DOHH2 (cell line): ENCODE data around the gene KRT24.
"Not testable (repeated sequence)": the region's sequence is repeated elsewhere in the genome, so short reads cannot be mapped to it uniquely, and the experiment has no call there.

Source experiments
- H3F3A ChIP-seq: fragments of 200-600 bp; sonication (generic), shearing (Covaris generic); 2 replicates; pipeline ENCODE4 v1.6.0; 2016; ENCODE audit warnings: antibody characterized with exemption, mild to moderate bottlenecking; ENCODE audit not compliant: control insufficient read depth, insufficient read depth
- H3K27ac ChIP-seq: fragments of 200-600 bp; sonication (generic); 2 replicates; pipeline ENCODE4 v1.5.1; 2014; ENCODE audit warnings: low read depth, mild to moderate bottlenecking, low read length, moderate library complexity
- H3K27me3 ChIP-seq: fragments of 200-600 bp; sonication (generic); 2 replicates; pipeline ENCODE4 v1.6.1; 2014; ENCODE audit warnings: mild to moderate bottlenecking, low read length, mixed read lengths; ENCODE audit not compliant: control insufficient read depth
- H3K36me3 ChIP-seq: fragments of 200-600 bp; sonication (generic); 2 replicates; pipeline ENCODE4 v1.6.1; 2014; ENCODE audit warnings: mild to moderate bottlenecking, low read length, moderate library complexity, mixed read lengths; ENCODE audit not compliant: control insufficient read depth
- H3K4me1 ChIP-seq: fragments of 200-600 bp; sonication (generic); 2 replicates; pipeline ENCODE4 v1.6.1; 2014; ENCODE audit warnings: mild to moderate bottlenecking, low read length, mixed read lengths; ENCODE audit not compliant: control insufficient read depth
- H3K4me2 ChIP-seq: fragments of 200-600 bp; sonication (generic); 2 replicates; pipeline ENCODE4 v1.6.0; 2014; ENCODE audit warnings: mild to moderate bottlenecking, low read length, moderate library complexity
- H3K4me3 ChIP-seq: fragments of 200-600 bp; sonication (generic); 2 replicates; pipeline ENCODE4 v1.5.1; 2014; ENCODE audit warnings: mild to moderate bottlenecking, low read length, mixed read lengths
- H3K79me2 ChIP-seq: fragments of 200-600 bp; sonication (generic); 2 replicates; pipeline ENCODE4 v1.6.1; 2014; ENCODE audit warnings: mild to moderate bottlenecking, low read length, mixed read lengths; ENCODE audit not compliant: control insufficient read depth
- H3K9me2 ChIP-seq: fragments of 200-600 bp; sonication (generic); replicated peaks from 2 replicates; pipeline ENCODE4 v1.6.1; 2014; ENCODE audit warnings: mild to moderate bottlenecking, low read length, mixed read lengths; ENCODE audit not compliant: control insufficient read depth
- H3K9me3 ChIP-seq: fragments of 200-600 bp; sonication (generic); 2 replicates; pipeline ENCODE4 v1.6.1; 2014; ENCODE audit warnings: antibody characterized with exemption, low read length, mixed read lengths; ENCODE audit not compliant: control insufficient read depth, insufficient read depth
- H4K20me1 ChIP-seq: fragments of 200-600 bp; sonication (generic); 2 replicates; pipeline ENCODE4 v1.6.0; 2014; ENCODE audit warnings: low read depth, mild to moderate bottlenecking, antibody characterized with exemption, low read length, moderate library complexity; ENCODE audit not compliant: control insufficient read depth, insufficient read depth
- CTCF ChIP-seq: fragments of 200-600 bp; sonication (generic); IDR thresholded peaks from one replicate; pipeline ENCODE4 v1.5.1; 2014; ENCODE audit warnings: antibody characterized with exemption, mild to moderate bottlenecking, low read depth, low read length; ENCODE audit not compliant: poor library complexity, severe bottlenecking
- EZH2phosphoT487 ChIP-seq: fragments of 200-600 bp; sonication (generic); IDR thresholded peaks from 2 replicates; pipeline ENCODE4 v1.6.1; 2017; ENCODE audit warnings: borderline replicate concordance, mild to moderate bottlenecking, antibody characterized with exemption, low read length, moderate library complexity, mixed read lengths

The KRT24 gene

DNA sequence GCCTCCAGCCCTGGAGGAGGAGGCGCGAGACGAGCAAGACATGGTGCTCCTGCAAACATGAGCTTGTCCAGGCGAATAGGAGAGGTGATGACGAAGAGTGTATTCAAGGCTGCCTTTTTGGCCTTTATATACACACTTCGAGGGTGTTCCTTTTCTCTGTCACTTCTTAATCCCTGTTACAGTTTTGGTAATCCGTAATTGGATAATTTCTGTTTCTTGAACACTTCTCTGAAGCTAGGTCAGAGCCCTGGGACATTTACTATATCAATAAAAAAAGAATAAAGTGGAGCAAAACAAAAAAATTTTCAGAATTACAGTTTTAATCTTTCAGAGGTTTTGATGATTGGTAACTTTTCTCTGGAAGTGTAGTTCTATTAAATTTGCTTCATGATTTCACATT lies at the start of gene KRT24:
Gene KRT24 (minus strand): TSS at position 101 of the 400 bp plus-strand sequence. CDS start 59 bp downstream, at position 42.
- Histone ChIP-seq H3K9me2 (no peaks in the 10 kb centered on the region), H3F3A (no peaks in the 10 kb centered on the region), H3K4me2 (no peak within 1 kb of the TSS), H3K4me1 (no peaks in the 10 kb centered on the region), H3K4me3 (no peak within 1 kb of the TSS), H3K27ac (no peak within 1 kb of the TSS), H3K36me3 (no peaks in the 10 kb centered on the region), H3K79me2 (no peaks in the 10 kb centered on the region), H3K9me3 (no peaks in the 10 kb centered on the region), H4K20me1 (no peaks in the 10 kb centered on the region), H3K27me3 (peaks cover 10% of the 10 kb centered on the region)
- TF ChIP-seq CTCF, result no peak
- no peak for TF ChIP-seq EZH2phosphoT487

DNA sequence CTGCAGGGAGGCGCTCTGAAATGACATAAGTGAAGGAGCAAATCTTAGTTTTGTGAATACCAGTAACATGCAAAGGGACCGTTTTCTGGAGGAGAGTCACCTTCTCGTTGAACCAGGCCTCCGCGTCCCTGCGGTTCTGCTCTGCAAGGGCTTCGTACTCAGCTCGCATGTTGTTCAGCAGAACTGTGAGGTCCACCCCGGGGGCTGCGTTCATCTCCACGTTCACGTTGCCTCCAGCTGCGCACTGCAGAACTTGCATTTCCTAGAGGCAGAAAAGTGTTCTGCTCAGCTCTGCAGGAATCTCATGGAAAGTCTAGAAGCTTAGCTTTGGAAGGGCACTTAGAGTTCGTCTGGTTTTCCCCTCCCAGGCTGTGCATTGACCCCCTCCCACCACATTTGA lies 47.5 kb upstream of the KRT24 start:
- peaks cover 5% of the 10 kb centered on the region; the same call in 1 of the 2 replicates for H3K9me3 ChIP-seq
- no peaks in the 10 kb centered on the region for H3K9me2 ChIP-seq
- no peaks in the 10 kb centered on the region for H3K79me2 ChIP-seq
- H3F3A ChIP-seq, result no peaks in the 10 kb centered on the region
- no peaks in the 10 kb centered on the region for H3K4me1 ChIP-seq
- no peaks in the 10 kb centered on the region for H4K20me1 ChIP-seq
- H3K27me3 ChIP-seq, result peaks cover 5% of the 10 kb centered on the region; the same call in 1 of the 2 replicates
- H3K36me3 ChIP-seq, result no peaks in the 10 kb centered on the region
- no peak overlapping the region for H3K4me3 ChIP-seq
- H3K27ac ChIP-seq, result no peak overlapping the region
- TF ChIP-seq EZH2phosphoT487 (no peak), CTCF (no peak)
- no peak overlapping the region for H3K4me2 ChIP-seq

- Histone ChIP-seq H3K36me3 (no peaks in the 10 kb centered on the region), H3K9me3 (peaks cover 5% of the 10 kb centered on the region; the same call in 1 of the 2 replicates), H4K20me1 (no peaks in the 10 kb centered on the region), H3K27me3 (peaks cover 5% of the 10 kb centered on the region; the same call in 1 of the 2 replicates), H3K79me2 (no peaks in the 10 kb centered on the region), H3K27ac (no peak overlapping the region), H3K4me1 (no peaks in the 10 kb centered on the region), H3K9me2 (no peaks in the 10 kb centered on the region), H3K4me3 (no peak overlapping the region), H3F3A (no peaks in the 10 kb centered on the region), H3K4me2 (no peak overlapping the region)
- TF ChIP-seq EZH2phosphoT487 (no peak), CTCF (no peak)
These were observed 46.8 kb upstream of the KRT24 start for GRCh38 chr17:40750391-40750790.

DNA sequence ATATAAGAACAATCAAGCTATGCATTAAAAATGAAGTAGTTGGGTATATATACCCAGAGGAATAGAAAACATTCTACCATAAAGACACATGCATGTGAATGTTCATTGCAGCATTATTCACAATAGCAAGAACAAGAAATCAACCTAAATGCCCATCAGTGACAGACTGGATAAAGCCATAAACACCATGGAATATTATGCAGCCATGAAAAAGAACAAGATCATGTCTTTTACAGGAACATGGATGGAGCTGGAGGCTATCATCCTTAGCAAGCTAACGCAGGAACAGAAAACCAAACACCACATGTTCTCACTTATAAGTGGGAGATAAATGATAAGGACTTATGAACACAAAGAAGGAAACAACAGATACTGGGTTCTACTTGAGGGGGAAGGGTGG lies 45.1 kb upstream of the KRT24 start:
- H3K9me2 ChIP-seq, H3K79me2 ChIP-seq, H3F3A ChIP-seq, H3K9me3 ChIP-seq, H3K4me3 ChIP-seq, H3K4me2 ChIP-seq, H3K27me3 ChIP-seq, H3K4me1 ChIP-seq, H4K20me1 ChIP-seq, H3K36me3 ChIP-seq, H3K27ac ChIP-seq: not testable (repeated sequence)
